ENCODE measurements around the gene MYL11.

MYL11 gene

DNA sequence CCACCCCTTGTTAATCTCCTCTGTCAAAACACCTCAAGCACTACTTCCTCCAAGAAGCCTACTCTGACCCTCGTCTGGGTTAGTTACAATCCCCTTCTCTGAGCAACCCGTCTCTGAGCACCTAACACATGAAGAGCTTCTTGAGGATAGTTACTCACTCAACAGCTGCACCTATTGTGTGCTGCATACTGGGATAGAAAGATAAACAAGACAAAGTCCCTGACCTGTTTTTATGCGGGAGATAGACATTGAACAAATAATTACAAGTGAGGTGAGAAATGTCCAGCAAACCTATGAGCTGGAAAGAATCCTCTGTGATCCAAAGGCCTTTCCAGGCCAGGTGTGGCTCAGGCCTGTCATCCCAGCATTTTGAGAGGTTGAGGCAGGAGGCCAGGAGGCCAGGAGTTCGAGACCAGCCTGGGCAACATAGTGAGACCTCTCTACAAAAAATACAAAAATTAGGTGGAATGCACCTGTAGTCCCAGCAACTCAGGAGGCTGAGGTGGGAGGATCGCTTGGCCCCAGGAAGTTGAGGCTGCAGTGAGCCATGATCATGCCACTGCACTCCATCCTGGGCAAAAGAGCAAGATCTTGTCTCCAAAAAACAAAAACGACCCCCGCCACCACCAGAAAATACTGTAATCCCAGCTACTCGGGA, 27.3 kb downstream of the MYL11 start:
- TF ChIP-seq GATA1 (IDR thresholded peaks at IDR 0.05; ENCODE audit: low read depth, low read length) (no peak), POLR2A (IDR thresholded peaks at IDR 0.05; ENCODE audit: low read length) (no peak)
- DNase-seq, result no peak

- DNase-seq, result no peak
- no peak for TF ChIP-seq POLR2A (IDR thresholded peaks at IDR 0.05; ENCODE audit: low read length)
- TF ChIP-seq GATA1 (IDR thresholded peaks at IDR 0.05; ENCODE audit: low read depth, low read length), result no peak
Observed at GRCh38 chr16:30406795-30407101, 32.1 kb downstream of the MYL11 start.

DNA sequence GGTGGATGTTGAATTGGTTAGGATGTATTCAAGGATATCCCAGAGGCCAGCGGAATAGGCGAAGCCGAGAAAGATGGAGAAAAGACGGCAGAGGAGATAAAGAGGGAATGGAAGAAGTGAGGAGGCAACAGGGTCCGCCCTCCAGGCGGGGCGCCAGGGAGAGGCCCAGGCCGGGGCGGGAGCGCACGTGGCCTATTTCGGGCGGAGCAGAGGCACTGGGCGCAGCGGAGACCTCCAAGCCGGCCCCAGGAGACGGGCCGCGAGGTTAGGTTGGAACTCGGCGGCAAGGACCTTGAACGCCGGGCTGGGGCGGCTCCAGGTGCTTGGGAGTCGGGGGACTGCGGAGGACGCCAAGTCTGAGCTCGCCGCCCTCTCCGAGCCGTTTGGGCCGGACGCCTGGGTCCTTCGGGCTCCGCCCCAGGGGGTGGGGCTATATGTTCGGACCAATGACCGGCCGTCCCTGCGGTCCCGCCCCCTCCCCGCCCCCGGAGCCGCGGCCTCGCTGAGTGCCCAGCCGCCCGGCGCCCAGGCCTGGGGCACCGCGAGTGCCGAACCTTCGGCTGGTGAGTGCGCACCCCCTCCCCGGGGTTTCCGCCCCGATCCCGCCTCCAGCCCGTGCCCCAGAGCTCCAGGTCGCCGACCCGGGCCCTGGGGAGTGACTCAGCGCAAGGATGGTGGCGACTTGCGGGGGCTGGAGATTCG, 32.7 kb downstream of the MYL11 start, which contains the start of gene ZNF771:
TSS of gene ZNF771 (plus strand) at position 505 of the 702 bp plus-strand sequence. CDS start 448 bp downstream, outside the sequence.
- no peak for TF ChIP-seq GATA1 (IDR thresholded peaks at IDR 0.05; ENCODE audit: low read depth, low read length)
- peak; percentile 71 for TF ChIP-seq POLR2A (IDR thresholded peaks at IDR 0.05; ENCODE audit: low read length)
- peak; percentile 93 to 96 for DNase-seq

DNA sequence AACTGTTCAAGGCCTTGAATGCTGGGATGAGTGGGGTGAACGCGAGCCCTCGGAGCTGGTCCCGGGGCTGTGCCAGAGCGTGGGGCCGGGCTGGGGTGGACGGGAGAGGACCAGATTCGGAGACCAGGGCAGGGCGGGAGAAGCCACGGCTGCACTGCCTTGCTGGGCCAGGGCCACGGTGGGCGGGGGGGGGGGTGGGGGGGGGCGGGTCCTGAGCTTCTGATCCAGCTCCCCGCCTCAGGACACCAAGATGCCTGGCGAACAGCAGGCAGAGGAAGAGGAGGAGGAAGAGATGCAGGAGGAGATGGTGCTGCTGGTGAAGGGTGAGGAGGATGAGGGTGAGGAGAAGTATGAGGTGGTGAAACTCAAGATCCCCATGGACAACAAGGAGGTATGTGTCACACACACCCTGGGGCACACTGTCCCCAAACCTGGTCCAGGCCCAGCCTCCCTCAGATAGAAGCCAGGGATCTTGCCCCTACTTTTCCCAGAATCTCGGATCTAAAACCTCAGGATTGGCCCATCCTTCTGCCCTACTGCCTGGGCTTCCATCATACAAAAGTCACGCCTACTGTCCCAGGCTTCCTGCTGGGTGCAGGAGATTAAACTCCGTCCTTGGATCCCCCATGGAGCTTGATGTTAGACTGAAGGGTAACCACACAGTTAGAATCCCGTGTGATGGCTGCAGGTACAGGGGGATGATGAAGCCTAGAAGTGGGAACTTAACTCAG, 33.4 kb downstream of the MYL11 start:
- no peak for DNase-seq
- TF ChIP-seq POLR2A (IDR thresholded peaks at IDR 0.05; ENCODE audit: low read length), result peak; percentile 9
- TF ChIP-seq GATA1 (IDR thresholded peaks at IDR 0.05; ENCODE audit: low read depth, low read length), result no peak

DNA sequence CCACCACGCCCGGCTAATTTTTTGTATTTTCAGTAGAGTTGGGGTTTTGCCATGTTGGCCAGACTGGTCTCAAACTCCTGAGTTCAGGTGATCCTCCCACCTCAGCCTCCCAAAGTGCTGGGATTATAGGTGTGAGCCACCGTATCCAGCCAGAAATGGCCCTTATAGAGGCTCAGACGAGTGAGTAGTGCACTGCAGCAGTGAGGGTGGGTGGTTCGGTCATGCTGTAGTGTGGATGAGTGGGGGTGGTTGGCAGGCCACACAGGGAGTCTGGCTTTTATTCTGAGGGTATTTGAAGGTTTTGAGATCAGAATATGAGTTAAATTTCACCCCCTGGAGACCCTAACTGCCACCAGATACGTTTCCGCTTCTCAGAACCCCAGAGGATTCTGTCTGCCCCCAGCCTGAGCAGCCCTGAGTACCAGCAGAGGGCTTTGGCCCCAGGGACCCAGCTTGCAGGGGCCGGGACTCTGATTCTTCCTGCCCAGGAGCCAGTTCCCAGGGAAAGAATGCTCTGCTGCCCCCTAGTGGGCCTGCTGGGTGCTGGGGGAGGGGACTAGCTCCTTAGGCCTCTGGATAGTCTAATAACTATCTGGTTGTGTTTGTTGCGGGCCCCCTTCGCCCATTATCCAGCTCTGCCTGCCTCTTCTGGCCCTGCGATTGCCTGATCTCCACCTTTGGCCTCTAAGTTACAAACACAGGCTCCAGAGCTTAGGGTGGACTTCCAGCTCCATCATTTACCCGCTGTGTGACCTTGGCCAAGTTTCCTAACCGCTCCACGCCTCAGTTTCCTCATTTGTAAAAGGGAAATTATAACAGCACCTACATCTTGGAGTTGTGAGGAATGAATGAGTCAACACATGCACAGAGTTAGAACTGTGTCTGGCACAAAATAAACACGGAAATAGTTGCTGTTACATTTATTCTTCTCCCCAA, 34.8 kb downstream of the MYL11 start:
- DNase-seq, result peak; percentile 88 to 93
- TF ChIP-seq GATA1 (IDR thresholded peaks at IDR 0.05; ENCODE audit: low read depth, low read length), result no peak
- no peak for TF ChIP-seq POLR2A (IDR thresholded peaks at IDR 0.05; ENCODE audit: low read length)

DNA sequence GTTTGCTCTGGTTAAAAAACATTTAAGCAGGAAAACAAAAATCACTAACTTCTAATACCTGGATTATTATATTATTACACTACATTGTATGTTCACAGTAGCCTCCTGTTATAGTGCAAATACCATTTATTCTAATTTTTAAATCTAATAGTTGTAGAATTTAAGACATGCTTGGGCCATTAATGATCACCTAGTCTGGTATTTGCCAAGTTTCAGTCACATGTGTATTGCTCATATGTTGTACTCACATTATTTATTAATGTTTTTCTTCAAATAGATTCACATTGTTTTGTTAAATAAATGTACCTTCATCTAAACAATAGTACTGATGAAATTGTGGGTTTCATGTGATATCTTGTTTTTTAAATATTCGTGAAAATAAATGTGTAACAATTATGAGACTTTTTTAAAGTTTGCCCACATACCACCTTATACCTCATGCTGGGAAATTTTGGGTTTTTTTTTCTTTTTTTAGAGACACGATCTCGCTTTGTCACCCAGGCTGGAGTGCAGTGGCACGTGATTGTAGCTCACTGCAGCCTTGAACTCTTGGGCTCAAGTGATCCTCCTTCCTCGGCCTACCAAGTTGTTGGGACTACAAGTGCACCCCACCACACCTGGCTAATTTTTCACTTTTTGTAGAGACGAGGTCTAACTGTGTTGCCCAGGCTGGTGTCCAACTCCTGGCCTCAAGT, 38.7 kb downstream of the MYL11 start:
- TF ChIP-seq GATA1 (IDR thresholded peaks at IDR 0.05; ENCODE audit: low read depth, low read length) (no peak), POLR2A (IDR thresholded peaks at IDR 0.05; ENCODE audit: low read length) (no peak)
- no peak for DNase-seq

DNA sequence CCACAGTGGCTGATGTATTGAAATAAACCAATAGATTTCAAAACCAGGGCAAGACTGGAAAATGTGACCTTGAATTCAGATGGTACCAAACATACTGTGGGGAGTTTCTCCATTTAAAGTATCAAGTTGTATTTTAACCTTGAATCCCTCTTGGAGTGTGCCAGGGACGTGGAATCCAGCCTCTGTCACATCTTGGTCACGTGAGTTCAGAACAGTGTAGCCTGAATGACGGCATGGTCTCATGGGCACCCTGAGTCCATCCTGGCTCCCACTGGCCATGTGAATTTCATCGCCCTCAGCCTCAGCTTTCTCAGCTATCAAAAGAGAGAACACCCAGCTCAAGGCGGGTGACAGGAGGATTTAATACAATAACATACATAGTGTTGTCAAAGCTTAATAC, 39.6 kb downstream of the MYL11 start:
- DNase-seq, result no peak
- TF ChIP-seq GATA1 (IDR thresholded peaks at IDR 0.05; ENCODE audit: low read depth, low read length) (no peak), POLR2A (IDR thresholded peaks at IDR 0.05; ENCODE audit: low read length) (no peak)

GRCh38 chr16:30416047-30416603, 41.5 kb downstream of the MYL11 start:
- DNase-seq, result no peak
- TF ChIP-seq GATA1 (IDR thresholded peaks at IDR 0.05; ENCODE audit: low read depth, low read length) (no peak), POLR2A (IDR thresholded peaks at IDR 0.05; ENCODE audit: low read length) (no peak)

- no peak for DNase-seq
- TF ChIP-seq GATA1 (IDR thresholded peaks at IDR 0.05; ENCODE audit: low read depth, low read length) (no peak), POLR2A (IDR thresholded peaks at IDR 0.05; ENCODE audit: low read length) (no peak)
Observed at GRCh38 chr16:30416624-30417528, 42.3 kb downstream of the MYL11 start.

DNA sequence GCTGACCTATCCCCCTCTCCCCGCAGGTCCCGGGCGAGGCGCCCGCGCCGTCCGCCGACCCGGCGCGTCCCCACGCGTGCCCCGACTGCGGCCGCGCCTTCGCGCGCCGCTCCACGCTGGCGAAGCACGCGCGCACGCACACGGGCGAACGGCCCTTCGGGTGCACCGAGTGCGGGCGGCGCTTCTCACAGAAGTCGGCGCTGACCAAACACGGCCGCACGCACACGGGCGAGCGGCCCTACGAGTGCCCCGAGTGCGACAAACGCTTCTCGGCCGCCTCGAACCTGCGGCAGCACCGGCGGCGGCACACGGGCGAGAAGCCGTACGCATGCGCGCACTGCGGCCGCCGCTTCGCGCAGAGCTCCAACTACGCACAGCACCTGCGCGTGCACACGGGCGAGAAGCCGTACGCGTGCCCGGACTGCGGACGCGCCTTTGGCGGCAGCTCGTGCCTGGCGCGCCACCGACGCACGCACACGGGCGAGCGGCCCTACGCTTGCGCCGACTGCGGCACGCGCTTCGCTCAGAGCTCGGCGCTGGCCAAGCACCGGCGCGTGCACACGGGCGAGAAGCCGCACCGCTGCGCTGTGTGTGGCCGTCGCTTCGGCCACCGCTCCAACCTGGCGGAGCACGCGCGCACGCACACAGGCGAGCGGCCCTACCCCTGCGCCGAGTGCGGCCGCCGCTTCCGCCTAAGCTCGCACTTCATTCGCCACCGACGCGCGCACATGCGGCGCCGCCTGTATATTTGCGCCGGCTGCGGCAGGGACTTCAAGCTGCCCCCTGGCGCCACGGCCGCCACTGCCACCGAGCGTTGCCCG, 43.1 kb downstream of the MYL11 start:
- DNase-seq, result peak; percentile 93 to 96
- TF ChIP-seq POLR2A (IDR thresholded peaks at IDR 0.05; ENCODE audit: low read length) (peak; percentile 78), GATA1 (IDR thresholded peaks at IDR 0.05; ENCODE audit: low read depth, low read length) (no peak)
